SJSA1 (cell line): ENCODE measurements around the gene LINGO3. TPM values are rescaled to one million over a fixed set of nuclear protein-coding genes. Genes with fewer than 3 reads are reported as not detected.
"Not testable (repeated sequence)": the region's sequence is repeated elsewhere in the genome, so short reads cannot be mapped to it uniquely, and the experiment has no call there.

ENCODE experiments used
- DNase-seq, 2 experiments: peaks; one replicate each; pipeline ENCODE4 v3.0.0-alpha.2; 2015 to 2020; ENCODE audit warnings: low spot score in 2 of 2, low read depth in 1 of 2
- H3K27ac ChIP-seq: fragments of 250-450 bp; sonication (Bioruptor Pico); 2 replicates; pipeline ENCODE4 v1.5.1; 2020; ENCODE audit warnings: mild to moderate bottlenecking, moderate library complexity
- H3K27me3 ChIP-seq: fragments of 250-450 bp; sonication (Bioruptor Pico); replicated peaks from 2 replicates; pipeline ENCODE4 v1.5.1; 2020; ENCODE audit warnings: mild to moderate bottlenecking, moderate library complexity
- H3K36me3 ChIP-seq: fragments of 250-450 bp; sonication (Bioruptor Pico); 2 replicates; pipeline ENCODE4 v1.5.1; 2020; ENCODE audit warnings: mild to moderate bottlenecking
- H3K4me1 ChIP-seq: fragments of 250-450 bp; sonication (Bioruptor Pico); replicated peaks from 2 replicates; pipeline ENCODE4 v1.6.1; 2021; ENCODE audit warnings: mild to moderate bottlenecking
- H3K4me3 ChIP-seq: fragments of 250-450 bp; sonication (Bioruptor Pico); 2 replicates; pipeline ENCODE4 v1.5.1; 2020; ENCODE audit warnings: mild to moderate bottlenecking
- H3K9me3 ChIP-seq: fragments of 250-450 bp; sonication (Bioruptor Pico); replicated peaks from 2 replicates; pipeline ENCODE4 v1.5.1; 2020; ENCODE audit warnings: mild to moderate bottlenecking
- total RNA-seq: library from RNA; depleted of rRNA; stranded (reverse); fragments of >200 nt; shearing (Covaris generic); gene quantifications from 2 replicates; pipeline ENCODE4 v1.2.3, GENCODE V29; 2014; rRNA removed

The LINGO3 gene
- total RNA-seq, result not detected in 2 replicates

- no peak within 1 kb of the TSS for H3K4me3 ChIP-seq
- H3K4me1 ChIP-seq, result peaks cover 3% of the 10 kb centered on the region; the same call in 1 of the 2 replicates
- peaks cover 31% of the 10 kb centered on the region for H3K27me3 ChIP-seq
- no peak within 1 kb of the TSS for H3K27ac ChIP-seq
- no peaks in the 10 kb centered on the region for H3K36me3 ChIP-seq
- DNase-seq, result no peak
- H3K9me3 ChIP-seq, result no peaks in the 10 kb centered on the region; the same call in 1 of the 2 replicates
These were observed at the start of gene LINGO3 for GRCh38 chr19:2308114-2308556. TSS of gene LINGO3 (minus strand) at chr19:2308154. CDS start at chr19:2291776, 16,378 bp downstream.

- H3K4me1 ChIP-seq, result no peaks in the 10 kb centered on the region
- H3K36me3 ChIP-seq, result 0 out of 2 replicates have a peak, but pooled peaks cover 10% of the 10 kb centered on the region
These were observed 48.2 kb upstream of the LINGO3 start for GRCh38 chr19:2356036-2356646.

GRCh38 chr19:2355168-2356035 is 47.4 kb upstream of the LINGO3 start:
- H3K27me3 ChIP-seq, result peaks cover 3% of the 10 kb centered on the region
- no peaks in the 10 kb centered on the region for H3K4me1 ChIP-seq
- no peak overlapping the region for H3K4me3 ChIP-seq
- 0 out of 2 replicates have a peak, but pooled peaks cover 10% of the 10 kb centered on the region for H3K36me3 ChIP-seq
- no peak for DNase-seq
- H3K9me3 ChIP-seq, result no peaks in the 10 kb centered on the region
- no peak overlapping the region for H3K27ac ChIP-seq

More at GRCh38 chr19:2356036-2356646, 48.2 kb upstream of the LINGO3 start:
- no peaks in the 10 kb centered on the region for H3K9me3 ChIP-seq
- peaks cover 8% of the 10 kb centered on the region for H3K27me3 ChIP-seq
- H3K4me3 ChIP-seq, result no peak overlapping the region
- DNase-seq, result no peak
- H3K27ac ChIP-seq, result no peak overlapping the region

GRCh38 chr19:2354670-2355069 is 46.7 kb upstream of the LINGO3 start:
- H3K27me3 ChIP-seq, result no peaks in the 10 kb centered on the region; the same call in 1 of the 2 replicates
- DNase-seq, result no peak
- H3K4me1 ChIP-seq, result no peaks in the 10 kb centered on the region
- no peaks in the 10 kb centered on the region for H3K9me3 ChIP-seq
- H3K27ac ChIP-seq, result no peak overlapping the region
- H3K4me3 ChIP-seq, result no peak overlapping the region
- H3K36me3 ChIP-seq, result 0 out of 2 replicates have a peak, but pooled peaks cover 10% of the 10 kb centered on the region

GRCh38 chr19:2353887-2354592 is 46.1 kb upstream of the LINGO3 start:
- no peak for DNase-seq
- H3K4me1 ChIP-seq, result no peaks in the 10 kb centered on the region

GRCh38 chr19:2353159-2353886 is 45.4 kb upstream of the LINGO3 start:
- no peak overlapping the region for H3K27ac ChIP-seq
- H3K4me3 ChIP-seq, result no peak overlapping the region
- 0 out of 2 replicates have a peak, but pooled peaks cover 10% of the 10 kb centered on the region for H3K36me3 ChIP-seq
- peak in 1 of 2 experiments; percentile 46 for DNase-seq
- no peaks in the 10 kb centered on the region for H3K9me3 ChIP-seq
- H3K27me3 ChIP-seq, result no peaks in the 10 kb centered on the region
- H3K4me1 ChIP-seq, result no peaks in the 10 kb centered on the region

More at GRCh38 chr19:2353887-2354592, 46.1 kb upstream of the LINGO3 start:
- no peak overlapping the region for H3K27ac ChIP-seq
- H3K27me3 ChIP-seq, result no peaks in the 10 kb centered on the region; the same call in 1 of the 2 replicates
- H3K9me3 ChIP-seq, result no peaks in the 10 kb centered on the region
- 0 out of 2 replicates have a peak, but pooled peaks cover 10% of the 10 kb centered on the region for H3K36me3 ChIP-seq
- H3K4me3 ChIP-seq, result no peak overlapping the region

- 0 out of 2 replicates have a peak, but pooled peaks cover 10% of the 10 kb centered on the region for H3K36me3 ChIP-seq
- no peak overlapping the region for H3K4me3 ChIP-seq
- H3K4me1 ChIP-seq, result no peaks in the 10 kb centered on the region
- no peaks in the 10 kb centered on the region for H3K27me3 ChIP-seq
- H3K27ac ChIP-seq, result no peak overlapping the region
- no peak for DNase-seq
- no peaks in the 10 kb centered on the region for H3K9me3 ChIP-seq
These were observed 44.2 kb upstream of the LINGO3 start for GRCh38 chr19:2352121-2352520.

GRCh38 chr19:2351591-2351990 is 43.6 kb upstream of the LINGO3 start:
- Histone ChIP-seq H3K4me1 (no peaks in the 10 kb centered on the region), H3K36me3 (0 out of 2 replicates have a peak, but pooled peaks cover 10% of the 10 kb centered on the region), H3K9me3 (no peaks in the 10 kb centered on the region), H3K27me3 (no peaks in the 10 kb centered on the region), H3K4me3 (no peak overlapping the region), H3K27ac (no peak overlapping the region)
- no peak for DNase-seq

- Histone ChIP-seq H3K27ac (no peak overlapping the region), H3K4me3 (no peak overlapping the region), H3K9me3 (no peaks in the 10 kb centered on the region), H3K4me1 (no peaks in the 10 kb centered on the region), H3K27me3 (no peaks in the 10 kb centered on the region), H3K36me3 (0 out of 2 replicates have a peak, but pooled peaks cover 14% of the 10 kb centered on the region)
- no peak for DNase-seq
These were observed 42.7 kb upstream of the LINGO3 start for GRCh38 chr19:2350656-2351055.

GRCh38 chr19:2349818-2350217 is 41.9 kb upstream of the LINGO3 start:
- H3K27me3 ChIP-seq, DNase-seq, H3K4me3 ChIP-seq, H3K27ac ChIP-seq, H3K4me1 ChIP-seq, H3K9me3 ChIP-seq: not testable (repeated sequence)
- H3K36me3 ChIP-seq, result peaks cover 14% of the 10 kb centered on the region; the same call in 1 of the 2 replicates

GRCh38 chr19:2345794-2346663 is 38.1 kb upstream of the LINGO3 start:
- peaks cover 19% of the 10 kb centered on the region for H3K36me3 ChIP-seq
- no peak overlapping the region for H3K27ac ChIP-seq
- H3K27me3 ChIP-seq, result no peaks in the 10 kb centered on the region
- no peak for DNase-seq
- no peak overlapping the region for H3K4me3 ChIP-seq
- H3K4me1 ChIP-seq, result no peaks in the 10 kb centered on the region
- H3K9me3 ChIP-seq, result no peaks in the 10 kb centered on the region

GRCh38 chr19:2345076-2345475 is 37.1 kb upstream of the LINGO3 start:
- H3K4me1 ChIP-seq, result no peaks in the 10 kb centered on the region
- DNase-seq, result no peak
- H3K27ac ChIP-seq, result no peak overlapping the region
- H3K9me3 ChIP-seq, result no peaks in the 10 kb centered on the region
- no peak overlapping the region for H3K4me3 ChIP-seq
- peaks cover 27% of the 10 kb centered on the region for H3K36me3 ChIP-seq
- no peaks in the 10 kb centered on the region for H3K27me3 ChIP-seq
